Testis (tissue), 3 donors: ENCODE measurements around the gene LRRC4C. TPM values are rescaled to one million over a fixed set of nuclear protein-coding genes. Genes with fewer than 3 reads are reported as not detected.

Experiments
- DNase-seq: peaks from one replicate; pipeline ENCODE4 v3.0.0-alpha.2; 2019
- H3K27ac ChIP-seq, 2 donors: fragments of 200-600 bp; sonication (generic); one replicate each; pipeline ENCODE4 v1.5.1; 2019
- H3K27me3 ChIP-seq: fragments of 200-600 bp; sonication (generic); one replicate; pipeline ENCODE4 v1.5.1; 2019
- H3K36me3 ChIP-seq: fragments of 200-600 bp; sonication (generic); one replicate; pipeline ENCODE4 v1.5.1; 2017; ENCODE audit warnings: low read depth; ENCODE audit errors: missing control alignments
- H3K4me1 ChIP-seq: fragments of 200-600 bp; sonication (generic); one replicate; pipeline ENCODE4 v1.5.1; 2019
- H3K4me3 ChIP-seq, 2 donors: fragments of 200-600 bp; sonication (generic); one replicate each; pipeline ENCODE4 v1.5.1; 2017 to 2019
- H3K9me3 ChIP-seq: fragments of 200-600 bp; sonication (generic); one replicate; pipeline ENCODE4 v1.5.1; 2017
- POLR2A ChIP-seq: fragments of 450-650 bp; IDR thresholded peaks from one replicate; pipeline ENCODE4 v1.6.1; 2017; ENCODE audit warnings: antibody characterized with exemption, mild to moderate bottlenecking, moderate library complexity
- WGBS, 2 donors: methylation state at CpG; one replicate each; pipeline ENCODE4 v1.1.5; 2018; 5-methylcytosine and 5-hydroxymethylcytosine counted together
- intact Hi-C: fragments of 100-400 bp; cut with DNase I; formaldehyde crosslinking; loops from one replicate; pipeline ENCODE4 v1.15.1; 2023; ENCODE audit warnings: low total_unique reads
- polyA plus RNA-seq: library from polyadenylated mRNA; stranded (reverse); fragments of 350-450 nt; fragmentation: Illumina TruSeq; extraction: RNeasy Lipid Tissue Mini Kit (QIAGEN cat#74804); gene quantifications from one replicate; pipeline ENCODE4 v1.2.3, GENCODE V29; 2014; ENCODE audit warnings: low read depth, low replicate concordance; ENCODE audit not compliant: insufficient read depth
- total RNA-seq, 2 donors: library from RNA; depleted of rRNA; stranded (reverse); fragments of >200 nt; gene quantifications; one replicate each; pipeline ENCODE4 v1.2.3, GENCODE V29; 2016
- TF ChIP-seq, protein P1 (sequence below), 3 experiments: fragments of 450-650 bp in 2 of 3; fragments of 200-600 bp in 1 of 3; sonication (generic) in 1 of 3; IDR thresholded peaks; one replicate each; pipeline ENCODE4 v1.5.1; 2016 to 2019; ENCODE audit warnings: antibody characterized with exemption in 3 of 3, mild to moderate bottlenecking in 2 of 3, moderate library complexity in 1 of 3

The LRRC4C gene
- total and polyA plus RNA-seq, 3 donors from 2014 or later, result 0.16 to 0.56 (median 0.45) TPM

GRCh38 chr11:41282395-41282794 lies 177.1 kb downstream of the LRRC4C start:
- no peaks in the 10 kb centered on the region for H3K9me3 ChIP-seq
- intact Hi-C loops, result no loop called here
- TF ChIP-seq, protein P1, sequence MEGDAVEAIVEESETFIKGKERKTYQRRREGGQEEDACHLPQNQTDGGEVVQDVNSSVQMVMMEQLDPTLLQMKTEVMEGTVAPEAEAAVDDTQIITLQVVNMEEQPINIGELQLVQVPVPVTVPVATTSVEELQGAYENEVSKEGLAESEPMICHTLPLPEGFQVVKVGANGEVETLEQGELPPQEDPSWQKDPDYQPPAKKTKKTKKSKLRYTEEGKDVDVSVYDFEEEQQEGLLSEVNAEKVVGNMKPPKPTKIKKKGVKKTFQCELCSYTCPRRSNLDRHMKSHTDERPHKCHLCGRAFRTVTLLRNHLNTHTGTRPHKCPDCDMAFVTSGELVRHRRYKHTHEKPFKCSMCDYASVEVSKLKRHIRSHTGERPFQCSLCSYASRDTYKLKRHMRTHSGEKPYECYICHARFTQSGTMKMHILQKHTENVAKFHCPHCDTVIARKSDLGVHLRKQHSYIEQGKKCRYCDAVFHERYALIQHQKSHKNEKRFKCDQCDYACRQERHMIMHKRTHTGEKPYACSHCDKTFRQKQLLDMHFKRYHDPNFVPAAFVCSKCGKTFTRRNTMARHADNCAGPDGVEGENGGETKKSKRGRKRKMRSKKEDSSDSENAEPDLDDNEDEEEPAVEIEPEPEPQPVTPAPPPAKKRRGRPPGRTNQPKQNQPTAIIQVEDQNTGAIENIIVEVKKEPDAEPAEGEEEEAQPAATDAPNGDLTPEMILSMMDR (IDR thresholded peaks at IDR 0.05), result no peak
- no peak for TF ChIP-seq POLR2A
- WGBS, 2 donors, result 64 to 77% methylated on average over 5 of the region's 5 CpGs
- no peak overlapping the region for H3K4me3 ChIP-seq
- H3K27me3 ChIP-seq, result no peaks in the 10 kb centered on the region
- no peaks in the 10 kb centered on the region for H3K4me1 ChIP-seq
- no peak for DNase-seq
- no peak overlapping the region for H3K27ac ChIP-seq
- H3K36me3 ChIP-seq, result no peaks in the 10 kb centered on the region

DNA sequence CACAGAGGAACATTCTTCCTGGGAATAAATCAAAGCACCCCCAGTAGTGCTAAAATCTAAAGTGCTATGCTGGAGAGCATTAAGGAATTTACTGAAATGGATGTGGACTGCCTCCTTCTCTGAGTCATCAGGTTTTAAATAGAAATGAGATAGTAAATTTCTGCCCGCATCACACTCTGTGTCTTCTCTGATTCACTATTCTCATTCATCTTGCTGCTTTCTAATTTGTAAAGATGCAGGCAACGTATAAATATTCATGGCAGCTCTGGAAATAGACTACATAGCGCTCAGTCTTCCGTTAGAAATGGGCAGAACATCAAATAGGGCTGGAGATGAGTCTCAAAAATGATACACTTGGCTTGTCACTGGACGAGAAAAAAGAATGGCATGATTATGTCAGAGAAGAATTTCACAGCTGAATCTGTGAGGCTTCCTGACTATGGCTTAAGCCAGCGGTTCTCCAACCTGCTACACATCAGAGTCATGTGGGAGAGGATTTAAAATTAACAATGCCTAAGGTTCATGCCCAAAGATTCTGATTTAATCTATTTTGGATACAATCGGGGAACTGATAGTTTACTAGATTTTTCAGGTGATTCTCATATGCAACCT lies 178.2 kb downstream of the LRRC4C start:
- Histone ChIP-seq H3K4me3 (no peak overlapping the region), H3K9me3 (no peaks in the 10 kb centered on the region), H3K4me1 (no peaks in the 10 kb centered on the region), H3K27me3 (no peaks in the 10 kb centered on the region), H3K36me3 (no peaks in the 10 kb centered on the region), H3K27ac (no peak overlapping the region)
- TF ChIP-seq POLR2A, result no peak
- TF ChIP-seq, protein P1 (IDR thresholded peaks at IDR 0.05), result no peak
- 76 to 78% methylated on average over 7 of the region's 7 CpGs for WGBS, 2 donors
- no peak for DNase-seq
- intact Hi-C loops, result no loop called here

- Histone ChIP-seq H3K4me1 (no peaks in the 10 kb centered on the region), H3K27me3 (no peaks in the 10 kb centered on the region), H3K4me3 (no peak overlapping the region), H3K27ac (no peak overlapping the region), H3K9me3 (no peaks in the 10 kb centered on the region), H3K36me3 (no peaks in the 10 kb centered on the region)
- TF ChIP-seq, protein P1 (IDR thresholded peaks at IDR 0.05), result no peak
- no peak for TF ChIP-seq POLR2A
- intact Hi-C loops, result no loop called here
- DNase-seq, result no peak
- 80 to 84% methylated on average over 8 of the region's 8 CpGs for WGBS, 2 donors
These were observed 184.6 kb downstream of the LRRC4C start for GRCh38 chr11:41274831-41275230.

DNA sequence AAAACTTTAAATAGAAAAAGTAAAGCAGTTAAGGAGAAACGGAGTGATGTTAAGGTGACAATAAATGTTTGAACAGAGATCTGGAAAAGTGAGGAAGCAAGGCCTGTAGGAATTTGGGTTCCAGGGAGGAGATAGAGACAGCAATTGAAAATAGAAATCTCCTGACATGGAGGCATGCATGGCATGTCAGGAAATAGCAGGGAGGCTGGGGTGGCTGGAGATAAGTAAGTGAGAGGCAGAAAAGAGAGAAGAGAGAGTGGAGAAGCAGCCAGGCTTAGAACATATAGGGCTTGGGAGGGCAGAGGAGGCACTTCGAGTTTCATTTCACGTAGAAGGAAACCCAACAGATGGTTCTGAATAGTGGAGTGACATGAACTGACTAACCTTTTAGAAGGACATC lies 185.5 kb downstream of the LRRC4C start:
- TF ChIP-seq, protein P1 (IDR thresholded peaks at IDR 0.05), result no peak
- TF ChIP-seq POLR2A, result no peak

GRCh38 chr11:41267451-41267850 lies 192.0 kb downstream of the LRRC4C start:
- TF ChIP-seq, protein P1 (IDR thresholded peaks at IDR 0.05), result no peak
- no peak for TF ChIP-seq POLR2A
- 42 to 44% methylated on average over 5 of the region's 5 CpGs for WGBS, 2 donors
- Histone ChIP-seq H3K4me3 (no peak overlapping the region), H3K36me3 (no peaks in the 10 kb centered on the region), H3K4me1 (no peaks in the 10 kb centered on the region), H3K27ac (no peak overlapping the region), H3K27me3 (no peaks in the 10 kb centered on the region), H3K9me3 (no peaks in the 10 kb centered on the region)
- intact Hi-C loops, result no loop called here
- DNase-seq, result no peak

More for the DNA sequence above, 185.5 kb downstream of the LRRC4C start:
- DNase-seq, result no peak
- 92 to 93% methylated on average over 3 of the region's 3 CpGs for WGBS, 2 donors
- Histone ChIP-seq H3K27ac (no peak overlapping the region), H3K9me3 (no peaks in the 10 kb centered on the region), H3K36me3 (no peaks in the 10 kb centered on the region), H3K4me1 (no peaks in the 10 kb centered on the region), H3K27me3 (no peaks in the 10 kb centered on the region), H3K4me3 (no peak overlapping the region)
- intact Hi-C loops, result no loop called here
